GM12872 (cell line): Measurements from ENCODE around the gene GALNT14.

Experiments used
- CTCF ChIP-seq: IDR thresholded peaks from 3 replicates; pipeline ENCODE4 v1.5.1; 2011; ENCODE audit warnings: low read depth, mild to moderate bottlenecking, low read length, moderate library complexity; ENCODE audit not compliant: insufficient read depth

The GALNT14 gene

DNA sequence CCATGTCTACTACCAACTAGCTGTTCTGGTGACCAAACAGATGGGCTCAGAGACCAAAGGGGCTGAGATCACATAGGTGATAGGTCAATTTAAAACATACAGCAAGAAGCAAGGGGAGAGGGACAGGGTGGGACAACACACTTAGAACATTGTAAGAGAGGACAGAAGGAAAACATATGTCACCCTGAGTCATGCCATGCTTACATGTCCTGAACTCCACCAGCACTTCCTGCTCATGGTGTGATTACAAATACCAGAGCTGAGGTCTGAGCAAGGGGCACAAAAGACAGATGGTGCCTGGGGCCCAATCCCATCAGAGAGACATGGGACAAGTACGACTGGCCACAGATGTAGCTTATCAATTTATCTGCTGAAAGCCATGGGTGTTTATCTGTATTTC lies 28.7 kb upstream of the GALNT14 start:
- TF ChIP-seq CTCF: no peak

DNA sequence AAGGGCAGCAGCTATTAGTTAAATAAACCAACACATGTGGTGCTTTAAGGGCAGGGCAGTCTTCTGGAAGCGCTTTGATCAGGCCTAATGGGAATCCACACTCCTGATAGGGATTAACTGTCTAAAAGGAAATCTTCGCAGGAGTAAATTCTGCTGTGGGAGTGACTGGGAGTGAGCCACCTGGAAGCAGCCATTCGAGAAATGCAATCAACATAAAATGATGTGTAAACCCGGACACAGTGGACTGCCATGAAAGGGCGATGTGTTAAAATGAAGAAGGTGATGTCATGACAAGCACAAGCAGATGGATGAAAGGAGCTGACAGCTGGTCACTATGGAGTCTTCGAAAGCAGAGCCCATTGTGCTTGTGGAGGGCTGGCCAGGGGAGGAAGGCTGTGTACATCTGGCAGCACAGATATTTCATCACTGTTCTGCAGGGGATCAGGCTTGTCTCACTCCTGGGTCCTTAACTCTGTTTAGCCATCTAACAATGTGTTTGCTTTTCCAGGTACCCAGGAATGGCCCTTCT lies 24.8 kb upstream of the GALNT14 start:
- TF ChIP-seq CTCF: no peak

DNA sequence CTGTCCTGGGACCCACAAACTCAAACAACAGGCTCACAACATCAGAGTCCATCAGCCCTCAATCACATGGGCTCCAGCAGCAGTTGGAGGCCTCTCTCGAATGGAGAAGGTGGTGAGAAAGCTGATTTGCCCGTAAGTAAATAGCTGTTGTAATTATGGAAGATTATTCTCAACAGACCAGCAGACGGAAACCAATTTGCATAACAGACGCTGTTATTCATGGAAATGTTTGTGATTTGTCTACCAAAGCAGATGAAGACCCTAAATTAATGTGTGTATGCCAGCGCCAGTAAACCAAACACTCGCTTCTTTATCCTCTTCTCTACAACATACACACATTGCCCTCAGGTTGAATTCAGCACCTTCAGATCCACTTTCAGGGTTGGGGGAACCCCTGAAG lies 23.4 kb upstream of the GALNT14 start:
- no peak for TF ChIP-seq CTCF

GRCh38 chr2:31151501-31151900 lies 13.3 kb upstream of the GALNT14 start:
- TF ChIP-seq CTCF: no peak

DNA sequence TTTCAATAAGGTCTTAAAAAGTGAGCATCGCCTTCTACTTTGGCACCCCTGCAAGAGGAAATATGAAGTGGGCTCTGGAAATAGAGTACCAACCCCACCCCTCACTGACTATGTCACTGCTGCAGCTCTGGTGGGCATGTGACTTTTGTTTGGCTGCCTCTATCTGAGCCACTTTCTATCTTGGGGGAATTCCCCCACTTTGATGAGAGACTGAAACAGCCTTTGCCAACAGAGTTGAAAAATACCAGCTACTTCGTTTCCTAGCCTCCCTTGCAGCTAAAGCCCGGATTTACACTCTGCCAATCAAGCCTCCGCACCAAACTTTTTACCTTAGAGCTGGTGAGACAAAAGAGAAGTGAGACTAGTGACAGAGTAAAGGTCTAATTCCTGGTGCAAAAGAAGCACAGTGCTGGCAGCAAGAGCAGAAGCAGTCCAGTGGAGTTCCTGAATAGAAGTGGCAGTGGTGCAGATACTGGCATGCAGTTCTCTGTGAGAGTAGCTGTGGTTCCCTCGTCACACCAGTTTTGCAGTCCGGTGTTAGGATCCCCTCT lies 12.0 kb upstream of the GALNT14 start:
- TF ChIP-seq CTCF: no peak

GRCh38 chr2:31148514-31148913 lies 10.3 kb upstream of the GALNT14 start:
- TF ChIP-seq CTCF: no peak

GRCh38 chr2:31147645-31148044 lies 9.4 kb upstream of the GALNT14 start:
- no peak for TF ChIP-seq CTCF
